GM19467 (cell line): ENCODE measurements around the gene IGHMBP2.

ENCODE experiments used
- ATAC-seq: cut with Tn5 transposase; IDR thresholded peaks from one replicate; pipeline ENCODE4 v1.9.1; 2021; ENCODE audit warnings: mild to moderate bottlenecking, moderate library complexity; ENCODE audit not compliant: unreplicated experiment

The IGHMBP2 gene

GRCh38 chr11:68938816-68939582, 35.3 kb downstream of the IGHMBP2 start:
- no peak for ATAC-seq

- no peak for ATAC-seq
Measured at GRCh38 chr11:68939583-68940555, 36.2 kb downstream of the IGHMBP2 start.

GRCh38 chr11:68940651-68941323, 37.1 kb downstream of the IGHMBP2 start:
- ATAC-seq, result no peak

GRCh38 chr11:68941324-68942094, 37.8 kb downstream of the IGHMBP2 start:
- no peak for ATAC-seq

GRCh38 chr11:68942095-68942620, 38.5 kb downstream of the IGHMBP2 start:
- no peak for ATAC-seq

GRCh38 chr11:68942751-68943271, 39.1 kb downstream of the IGHMBP2 start:
- ATAC-seq, result no peak

- ATAC-seq, result no peak
Measured at GRCh38 chr11:68946416-68947090, 42.9 kb downstream of the IGHMBP2 start.

- no peak for ATAC-seq
Measured at GRCh38 chr11:68947151-68947550, 43.5 kb downstream of the IGHMBP2 start.

GRCh38 chr11:68948496-68948895, 44.8 kb downstream of the IGHMBP2 start:
- ATAC-seq, result no peak

GRCh38 chr11:68948935-68949334, 45.2 kb downstream of the IGHMBP2 start:
- ATAC-seq, result no peak

GRCh38 chr11:68950270-68950669, 46.6 kb downstream of the IGHMBP2 start:
- no peak for ATAC-seq

GRCh38 chr11:68950762-68951161, 47.1 kb downstream of the IGHMBP2 start:
- no peak for ATAC-seq

- ATAC-seq, result no peak
Measured at GRCh38 chr11:68954836-68955606, 51.3 kb downstream of the IGHMBP2 start.

GRCh38 chr11:68955607-68955958, 51.9 kb downstream of the IGHMBP2 start:
- ATAC-seq, result no peak

GRCh38 chr11:68956142-68956541, 52.5 kb downstream of the IGHMBP2 start:
- ATAC-seq, result no peak

GRCh38 chr11:68956547-68957254, 53.0 kb downstream of the IGHMBP2 start:
- no peak for ATAC-seq

GRCh38 chr11:68958211-68958610, 54.5 kb downstream of the IGHMBP2 start:
- no peak for ATAC-seq
